ENCODE data around the gene DCLK2. TPM values are rescaled to one million over a fixed set of nuclear protein-coding genes. Genes with fewer than 3 reads are reported as not detected.

The DCLK2 gene
- total RNA-seq, 1 donor from 2014 or later = 30.1 TPM

GRCh38 chr4:150078579-150079080 lies 385 bp downstream of the DCLK2 start:
- Mint-ChIP-seq H3K9me3 (peaks cover 3% of the 10 kb centered on the region), H3K36me3 (ENCODE audit: low read depth) (peaks cover 10% of the 10 kb centered on the region), H3K27me3 (ENCODE audit: low read depth) (no peaks in the 10 kb centered on the region), H3K27ac (ENCODE audit: unreplicated experiment) (no peak overlapping the region), H3K4me3 (peak overlapping the region; percentile 93), H3K4me1 (peaks cover 34% of the 10 kb centered on the region)
- peak; percentile 48 for DNase-seq (ENCODE audit: low read depth, low spot score)
- TF ChIP-seq, protein P1, sequence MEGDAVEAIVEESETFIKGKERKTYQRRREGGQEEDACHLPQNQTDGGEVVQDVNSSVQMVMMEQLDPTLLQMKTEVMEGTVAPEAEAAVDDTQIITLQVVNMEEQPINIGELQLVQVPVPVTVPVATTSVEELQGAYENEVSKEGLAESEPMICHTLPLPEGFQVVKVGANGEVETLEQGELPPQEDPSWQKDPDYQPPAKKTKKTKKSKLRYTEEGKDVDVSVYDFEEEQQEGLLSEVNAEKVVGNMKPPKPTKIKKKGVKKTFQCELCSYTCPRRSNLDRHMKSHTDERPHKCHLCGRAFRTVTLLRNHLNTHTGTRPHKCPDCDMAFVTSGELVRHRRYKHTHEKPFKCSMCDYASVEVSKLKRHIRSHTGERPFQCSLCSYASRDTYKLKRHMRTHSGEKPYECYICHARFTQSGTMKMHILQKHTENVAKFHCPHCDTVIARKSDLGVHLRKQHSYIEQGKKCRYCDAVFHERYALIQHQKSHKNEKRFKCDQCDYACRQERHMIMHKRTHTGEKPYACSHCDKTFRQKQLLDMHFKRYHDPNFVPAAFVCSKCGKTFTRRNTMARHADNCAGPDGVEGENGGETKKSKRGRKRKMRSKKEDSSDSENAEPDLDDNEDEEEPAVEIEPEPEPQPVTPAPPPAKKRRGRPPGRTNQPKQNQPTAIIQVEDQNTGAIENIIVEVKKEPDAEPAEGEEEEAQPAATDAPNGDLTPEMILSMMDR (conservative IDR thresholded peaks at IDR 0.05) = no peak

DNA sequence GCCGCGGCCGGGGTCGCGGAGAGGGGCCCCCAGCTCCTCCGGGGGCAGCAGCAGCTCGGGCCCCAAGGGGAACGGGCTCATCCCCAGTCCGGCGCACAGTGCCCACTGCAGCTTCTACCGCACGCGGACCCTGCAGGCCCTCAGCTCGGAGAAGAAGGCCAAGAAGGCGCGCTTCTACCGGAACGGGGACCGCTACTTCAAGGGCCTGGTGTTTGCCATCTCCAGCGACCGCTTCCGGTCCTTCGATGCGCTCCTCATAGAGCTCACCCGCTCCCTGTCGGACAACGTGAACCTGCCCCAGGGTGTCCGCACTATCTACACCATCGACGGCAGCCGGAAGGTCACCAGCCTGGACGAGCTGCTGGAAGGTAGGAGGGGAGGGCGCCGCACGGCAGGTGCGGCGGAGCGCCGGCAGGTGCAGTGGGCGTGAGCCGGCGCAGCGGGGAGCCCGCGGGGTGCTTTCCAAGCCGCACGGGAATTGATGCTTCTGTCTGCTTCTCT lies 886 bp downstream of the DCLK2 start:
- peak; percentile 35 for DNase-seq (ENCODE audit: low read depth, low spot score)
- H3K36me3 Mint-ChIP-seq (ENCODE audit: low read depth) = peaks cover 13% of the 10 kb centered on the region
- peak overlapping the region; percentile 39 for H3K27ac Mint-ChIP-seq (ENCODE audit: unreplicated experiment)
- TF ChIP-seq, protein P1 (conservative IDR thresholded peaks at IDR 0.05) = peak; percentile 39
- H3K4me1 Mint-ChIP-seq = peaks cover 34% of the 10 kb centered on the region
- H3K9me3 Mint-ChIP-seq = peaks cover 3% of the 10 kb centered on the region
- no peaks in the 10 kb centered on the region for H3K27me3 Mint-ChIP-seq (ENCODE audit: low read depth)
- peak overlapping the region; percentile 93 for H3K4me3 Mint-ChIP-seq

GRCh38 chr4:150080337-150080736 lies 2.1 kb downstream of the DCLK2 start:
- H3K36me3 Mint-ChIP-seq (ENCODE audit: low read depth) = peaks cover 18% of the 10 kb centered on the region
- TF ChIP-seq, protein P1 (conservative IDR thresholded peaks at IDR 0.05) = no peak
- no peak for DNase-seq (ENCODE audit: low read depth, low spot score)
- H3K4me1 Mint-ChIP-seq = peaks cover 34% of the 10 kb centered on the region
- no peaks in the 10 kb centered on the region for H3K27me3 Mint-ChIP-seq (ENCODE audit: low read depth)
- H3K4me3 Mint-ChIP-seq = peak overlapping the region; percentile 65
- no peak overlapping the region for H3K27ac Mint-ChIP-seq (ENCODE audit: unreplicated experiment)
- H3K9me3 Mint-ChIP-seq = peaks cover 5% of the 10 kb centered on the region

GRCh38 chr4:150080875-150081274 lies 2.6 kb downstream of the DCLK2 start:
- H3K27me3 Mint-ChIP-seq (ENCODE audit: low read depth) = no peaks in the 10 kb centered on the region
- H3K4me1 Mint-ChIP-seq = peaks cover 34% of the 10 kb centered on the region
- H3K4me3 Mint-ChIP-seq = peak overlapping the region; percentile 65
- H3K9me3 Mint-ChIP-seq = peaks cover 2% of the 10 kb centered on the region
- H3K27ac Mint-ChIP-seq (ENCODE audit: unreplicated experiment) = no peak overlapping the region
- TF ChIP-seq, protein P1 (conservative IDR thresholded peaks at IDR 0.05) = no peak
- DNase-seq (ENCODE audit: low read depth, low spot score) = no peak
- peaks cover 21% of the 10 kb centered on the region for H3K36me3 Mint-ChIP-seq (ENCODE audit: low read depth)

- Mint-ChIP-seq H3K4me1 (peaks cover 34% of the 10 kb centered on the region), H3K27ac (ENCODE audit: unreplicated experiment) (no peak overlapping the region), H3K36me3 (ENCODE audit: low read depth) (peaks cover 22% of the 10 kb centered on the region), H3K9me3 (peaks cover 2% of the 10 kb centered on the region), H3K27me3 (ENCODE audit: low read depth) (no peaks in the 10 kb centered on the region), H3K4me3 (peak overlapping the region; percentile 58)
- DNase-seq (ENCODE audit: low read depth, low spot score) = no peak
- TF ChIP-seq, protein P1 (conservative IDR thresholded peaks at IDR 0.05) = no peak
Observed at GRCh38 chr4:150082241-150082640, 4.0 kb downstream of the DCLK2 start.
